HG02852 (cell line): ENCODE data around the gene BEST3.
"Not testable (repeated sequence)": the region's sequence is repeated elsewhere in the genome, so short reads cannot be mapped to it uniquely, and the experiment has no call there.

Source experiments
- ATAC-seq: cut with Tn5 transposase; IDR thresholded peaks from one replicate; pipeline ENCODE4 v1.9.1; 2021; ENCODE audit warnings: mild to moderate bottlenecking, moderate library complexity; ENCODE audit not compliant: unreplicated experiment

The BEST3 gene

DNA sequence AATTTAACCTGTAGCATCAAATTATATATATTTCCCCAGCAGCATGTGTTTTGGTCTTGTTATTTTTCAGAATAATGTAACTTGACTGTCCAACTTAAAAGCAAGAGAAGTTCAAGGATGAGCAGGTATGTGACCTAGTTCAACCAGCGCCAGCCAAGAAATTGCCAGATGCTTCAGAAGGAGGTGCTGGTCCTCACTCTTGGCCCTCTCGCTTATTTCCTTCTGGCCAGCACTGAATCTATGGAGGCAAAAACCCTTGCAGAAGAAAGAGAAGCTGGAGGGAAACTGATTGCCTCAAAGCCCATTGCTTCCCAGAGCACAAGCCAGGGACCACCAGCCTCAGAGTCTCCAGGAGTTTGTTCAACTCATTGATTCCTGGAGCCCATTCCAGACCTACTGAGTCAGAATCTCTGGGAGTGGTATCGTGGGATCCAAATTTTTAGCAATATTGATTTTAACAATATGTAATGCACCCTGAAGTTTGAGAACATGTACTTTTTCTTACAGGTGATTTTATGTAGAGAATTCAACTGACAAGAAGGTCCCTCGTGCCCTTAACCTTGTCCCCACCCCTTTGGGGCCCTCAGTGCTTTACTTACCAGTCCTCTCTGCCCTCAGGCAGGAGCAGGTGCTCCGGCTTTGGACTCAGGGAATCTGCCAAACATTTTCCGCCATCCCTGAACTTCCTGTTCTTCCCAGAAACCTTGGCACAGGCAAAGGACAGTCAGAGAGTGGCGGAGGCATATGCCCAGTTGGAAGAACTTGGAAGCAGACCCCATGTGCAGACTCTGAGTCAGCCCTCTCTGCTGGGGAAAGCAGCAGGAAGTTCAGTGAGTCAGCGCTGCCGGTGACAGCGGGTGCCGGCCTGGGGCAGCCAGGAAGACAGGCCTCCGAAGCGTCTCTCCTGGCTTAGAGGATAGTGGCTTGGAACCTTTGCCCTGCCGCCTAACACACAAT, 10.4 kb downstream of the BEST3 start:
- ATAC-seq, result peak; percentile 62

- ATAC-seq, result no peak
These were observed 11.1 kb downstream of the BEST3 start for GRCh38 chr12:69688021-69688420.

DNA sequence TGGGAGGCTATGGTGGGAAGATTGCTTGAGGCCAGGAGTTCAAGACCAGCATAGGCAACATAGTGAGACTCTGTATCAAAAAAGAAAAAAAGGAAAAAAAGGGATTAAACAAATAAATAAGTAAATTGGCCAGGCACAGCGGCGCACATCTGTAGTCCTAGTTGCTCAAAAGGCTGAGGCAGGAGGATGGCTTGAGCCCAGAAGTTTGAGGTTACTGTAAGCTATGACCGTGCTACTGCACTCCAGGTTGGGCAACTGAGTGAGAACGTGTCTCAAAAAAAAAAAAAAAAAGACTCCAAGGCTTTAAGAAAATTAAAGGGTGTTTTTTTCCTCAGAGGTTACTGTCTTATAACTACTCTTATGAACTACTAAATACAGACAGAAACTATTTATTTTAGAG, 11.7 kb downstream of the BEST3 start:
- no peak for ATAC-seq

DNA sequence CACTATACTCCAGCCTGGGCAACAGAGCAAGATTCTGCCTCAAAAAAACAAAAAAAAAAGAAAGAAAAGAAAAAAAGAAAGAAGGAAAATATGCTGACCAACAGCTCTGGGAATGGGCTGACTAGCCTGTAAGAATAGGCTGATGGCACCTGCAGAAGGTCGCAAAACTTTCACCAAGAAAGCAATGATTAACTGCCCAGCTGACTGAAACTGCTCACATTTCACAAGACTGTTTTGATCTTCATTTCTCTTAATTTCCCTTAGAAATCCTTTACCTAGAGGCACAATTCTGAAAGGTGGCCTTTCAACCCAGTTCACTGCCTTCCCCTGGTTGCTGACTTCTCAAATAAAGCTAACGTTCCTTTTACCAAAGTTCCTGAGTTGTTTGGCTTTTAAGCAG, 12.4 kb downstream of the BEST3 start:
- ATAC-seq, result no peak

- ATAC-seq, result peak; percentile 44
These were observed 13.3 kb downstream of the BEST3 start for GRCh38 chr12:69685810-69686209.

DNA sequence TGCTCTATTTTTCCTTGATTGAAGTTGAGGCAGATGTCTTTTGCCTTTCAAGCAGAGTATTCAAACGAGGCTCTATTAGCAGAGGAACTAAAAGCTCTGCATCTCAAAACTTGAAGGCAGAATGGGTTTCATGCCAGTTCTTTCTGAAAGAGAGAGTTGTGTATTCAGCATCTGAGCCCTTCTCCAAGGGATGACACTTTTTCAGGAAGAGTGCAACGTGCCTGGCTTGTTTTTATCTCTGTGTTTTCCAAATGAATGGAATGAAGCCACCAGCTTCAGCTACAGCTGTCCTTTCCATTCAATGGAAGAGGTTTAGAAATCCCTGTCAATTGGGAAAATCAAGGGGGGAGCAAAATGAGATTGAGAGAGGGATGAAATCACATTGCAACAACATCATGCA, 14.6 kb downstream of the BEST3 start:
- ATAC-seq, result no peak

- no peak for ATAC-seq
These were observed 16.9 kb downstream of the BEST3 start for GRCh38 chr12:69682110-69682755.

GRCh38 chr12:69679119-69679518, 20.0 kb downstream of the BEST3 start:
- no peak for ATAC-seq

- ATAC-seq, result no peak
These were observed 22.7 kb downstream of the BEST3 start for GRCh38 chr12:69676257-69677012.

DNA sequence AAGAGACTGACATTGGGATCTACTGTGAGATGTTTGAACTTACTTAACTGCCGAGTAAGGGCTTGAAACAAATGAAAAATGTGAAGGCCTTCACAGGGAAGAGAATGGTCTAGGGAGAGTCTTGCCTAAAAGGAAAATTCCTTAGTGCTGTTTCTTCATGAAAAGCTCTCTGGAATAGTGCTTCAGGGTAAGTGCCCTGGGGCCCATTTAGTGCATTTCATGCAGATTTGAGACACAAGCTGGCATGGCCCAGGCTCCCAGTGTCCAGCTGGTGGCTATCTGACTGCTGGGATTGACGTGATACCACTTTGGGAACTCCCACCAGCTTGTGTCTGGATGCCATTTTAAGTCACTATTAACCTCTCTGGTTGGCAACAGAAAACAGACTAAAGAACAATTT, 26.9 kb downstream of the BEST3 start:
- no peak for ATAC-seq

DNA sequence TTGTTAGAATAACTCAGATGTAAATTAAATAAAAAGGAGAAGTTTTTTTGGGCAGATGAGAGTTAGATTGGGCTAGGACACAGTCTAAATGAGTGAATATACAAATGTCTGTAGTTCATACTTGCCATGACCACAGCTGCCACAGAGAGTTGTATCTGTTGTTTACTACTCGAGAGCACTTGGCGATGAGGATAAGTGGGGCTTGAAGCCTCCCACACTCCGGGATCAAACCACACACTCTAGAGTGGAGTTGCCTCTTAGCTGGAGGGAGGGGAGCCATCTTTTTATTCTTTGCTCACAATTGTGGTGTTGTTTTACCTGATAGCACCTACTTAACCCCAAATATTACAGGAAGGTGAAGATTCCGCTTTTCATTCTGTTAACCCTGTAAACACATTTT, 27.5 kb downstream of the BEST3 start:
- ATAC-seq, result no peak

- ATAC-seq, result no peak
These were observed 32.3 kb downstream of the BEST3 start for GRCh38 chr12:69666798-69667197.

DNA sequence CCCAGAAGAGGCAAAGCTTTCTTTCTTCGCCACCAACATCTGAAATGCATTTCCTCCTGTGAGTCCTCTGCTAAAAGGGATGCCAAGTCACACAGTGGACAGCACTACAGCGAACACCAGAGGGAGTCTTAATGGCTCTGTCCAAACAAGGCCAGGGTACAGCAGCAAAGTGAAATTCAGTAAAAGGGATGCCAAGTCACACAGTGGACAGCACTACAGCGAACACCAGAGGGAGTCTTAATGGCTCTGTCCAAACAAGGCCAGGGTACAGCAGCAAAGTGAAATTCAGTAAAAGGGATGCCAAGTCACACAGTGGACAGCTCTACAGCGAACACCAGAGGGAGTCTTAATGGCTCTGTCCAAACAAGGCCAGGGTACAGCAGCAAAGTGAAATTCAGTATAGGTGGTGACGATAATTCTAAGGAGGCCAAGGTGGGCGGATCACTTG, 34.1 kb downstream of the BEST3 start:
- not testable (repeated sequence) for ATAC-seq

DNA sequence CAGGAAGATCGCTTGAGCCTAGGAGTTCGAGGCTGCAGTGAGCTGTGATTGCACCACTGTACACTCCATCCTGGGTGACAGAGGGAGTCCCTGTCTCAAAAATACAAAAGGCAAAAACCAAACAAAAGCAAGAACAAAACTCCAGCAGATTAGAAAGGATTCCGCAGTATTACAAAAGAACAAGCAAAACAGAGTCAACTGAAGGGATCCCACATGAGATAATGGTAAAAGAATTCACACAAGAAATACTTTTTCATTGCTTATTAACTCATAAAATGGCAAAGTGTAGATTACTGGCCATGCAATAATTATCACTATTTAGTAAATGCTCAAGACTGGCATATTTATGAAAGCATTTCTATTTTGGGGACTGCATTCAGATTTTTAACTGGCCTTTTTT, 35.4 kb downstream of the BEST3 start:
- ATAC-seq, result no peak

- no peak for ATAC-seq
These were observed 36.3 kb downstream of the BEST3 start for GRCh38 chr12:69662764-69663163.

- ATAC-seq, result no peak
These were observed 37.7 kb downstream of the BEST3 start for GRCh38 chr12:69661386-69661785.

GRCh38 chr12:69660164-69660863, 38.8 kb downstream of the BEST3 start:
- no peak for ATAC-seq

GRCh38 chr12:69658203-69658602, 40.9 kb downstream of the BEST3 start:
- ATAC-seq, result no peak

- ATAC-seq, result no peak
These were observed 41.5 kb downstream of the BEST3 start for GRCh38 chr12:69657376-69658137.
